ENCODE measurements around the gene PNPLA7.

GRCh38 chr9:137580209-137580953, 30.2 kb upstream of the PNPLA7 start:
- TF ChIP-seq SP1 (IDR thresholded peaks at IDR 0.05) (no peak), CTCF (IDR thresholded peaks at IDR 0.05; ENCODE audit: low read depth, low read length, missing input control) (no peak), MAX (IDR thresholded peaks at IDR 0.05) (no peak), JUND (IDR thresholded peaks at IDR 0.05) (no peak), RAD21 (IDR thresholded peaks at IDR 0.05) (no peak), REST (IDR thresholded peaks at IDR 0.05) (no peak), ATF3 (IDR thresholded peaks at IDR 0.05) (no peak)
